Esophagus squamous epithelium (tissue), 5 donors: Measurements from ENCODE around the gene DCAF8. TPM values are rescaled to one million over a fixed set of nuclear protein-coding genes. Genes with fewer than 3 reads are reported as not detected.

Experiments
- DNase-seq: peaks from one replicate; lab custom pipeline; 2025; lab: John Stamatoyannopoulos, UW
- H3K27ac ChIP-seq, 4 donors: fragments of 200-600 bp; sonication (generic); one replicate each; pipeline ENCODE4 v1.5.1; 2016 to 2019; ENCODE audit warnings: mild to moderate bottlenecking in 1 of 4
- H3K27me3 ChIP-seq, 4 donors: fragments of 200-600 bp; sonication (generic); 1 replicate in 3 of 4; 2 replicates in 1 of 4; pipeline versions ENCODE4 v1.5.1 to v1.6.0; 2017 to 2021; ENCODE audit warnings: antibody characterized with exemption in 1 of 4
- H3K36me3 ChIP-seq, 3 donors: fragments of 200-600 bp; sonication (generic); one replicate each; pipeline ENCODE4 v1.5.1; 2016 to 2019
- H3K4me1 ChIP-seq, 3 donors: fragments of 200-600 bp; sonication (generic); one replicate each; pipeline ENCODE4 v1.5.1; 2017 to 2019
- H3K4me3 ChIP-seq, 4 donors: fragments of 200-600 bp; sonication (generic); 1 replicate in 3 of 4; 2 replicates in 1 of 4; pipeline ENCODE4 v1.5.1; 2016 to 2019; ENCODE audit warnings: mild to moderate bottlenecking in 2 of 4, moderate library complexity in 1 of 4
- H3K9me3 ChIP-seq, 3 donors: fragments of 200-600 bp; sonication (generic); one replicate each; pipeline ENCODE4 v1.5.1; 2016 to 2019
- CTCF ChIP-seq, 6 experiments: fragments of 450-650 bp in 4 of 6; fragments of 200-600 bp in 2 of 6; sonication (generic) in 2 of 6; IDR thresholded peaks; one replicate each; pipeline ENCODE4 v1.5.1; 2016 to 2019; ENCODE audit warnings: antibody characterized with exemption in 6 of 6, mild to moderate bottlenecking in 4 of 6, moderate library complexity in 4 of 6
- POLR2A ChIP-seq, 4 donors: fragments of 450-650 bp; IDR thresholded peaks; one replicate each; pipeline ENCODE4 v1.6.1; 2017; ENCODE audit warnings: antibody characterized with exemption in 4 of 4, mild to moderate bottlenecking in 4 of 4, moderate library complexity in 3 of 4
- WGBS, 2 donors: methylation state at CpG; one replicate each; pipeline ENCODE4 v1.1.5; 2018; 5-methylcytosine and 5-hydroxymethylcytosine counted together
- intact Hi-C: fragments of 100-400 bp; cut with DNase I; formaldehyde crosslinking; loops from one replicate; pipeline ENCODE4 v1.15.0; 2022
- total RNA-seq, 4 donors: library from RNA; depleted of rRNA; stranded (reverse); fragments of >200 nt; gene quantifications; one replicate each; pipeline ENCODE4 v1.1.0, GENCODE V29; 2016
- donor health status: DM: yes; HTN: yes; CAD: no.

Gene DCAF8
- total RNA-seq, 4 donors from 2014 or later = 54.0 to 139 (median 58.6) TPM

GRCh38 chr1:160251011-160251410 lies 11.3 kb downstream of the DCAF8 start:
- H3K27me3 ChIP-seq = no peaks in the 10 kb centered on the region
- H3K36me3 ChIP-seq = peaks cover 0 to 39% (median 0%) of the 10 kb centered on the region in 3 donors
- H3K27ac ChIP-seq = peak overlapping the region in 1 of 4 donors; percentile 20
- intact Hi-C loops = loop anchor here (5.0 to 10.0 kb wide), 2 partner anchors 54 to 156 kb away; partner anchors contain the start of gene IGSF8
- H3K9me3 ChIP-seq = no peaks in the 10 kb centered on the region
- H3K4me1 ChIP-seq = peaks cover 0 to 11% (median 0%) of the 10 kb centered on the region in 3 donors
- TF ChIP-seq POLR2A (IDR thresholded peaks at IDR 0.05) = no peak
- no peak for TF ChIP-seq CTCF (IDR thresholded peaks at IDR 0.05)
- no peak for DNase-seq
- H3K4me3 ChIP-seq = no peak overlapping the region

GRCh38 chr1:160247053-160247452 lies 15.3 kb downstream of the DCAF8 start:
- peaks cover 0 to 32% (median 0%) of the 10 kb centered on the region in 3 donors for H3K36me3 ChIP-seq
- H3K4me3 ChIP-seq = no peak overlapping the region
- DNase-seq = no peak
- no peaks in the 10 kb centered on the region for H3K27me3 ChIP-seq
- TF ChIP-seq POLR2A (IDR thresholded peaks at IDR 0.05) = no peak
- no peak for TF ChIP-seq CTCF (IDR thresholded peaks at IDR 0.05)
- intact Hi-C loops = no loop called here
- H3K27ac ChIP-seq = no peak overlapping the region
- WGBS, 2 donors = 92 to 95% methylated on average over 1 of the region's 1 CpG
- H3K4me1 ChIP-seq = peaks cover 0 to 8% (median 0%) of the 10 kb centered on the region in 3 donors
- no peaks in the 10 kb centered on the region for H3K9me3 ChIP-seq

- Histone ChIP-seq H3K36me3 (peaks cover 0 to 46% (median 0%) of the 10 kb centered on the region in 3 donors), H3K27ac (no peak overlapping the region), H3K27me3 (no peaks in the 10 kb centered on the region), H3K4me3 (no peak overlapping the region), H3K4me1 (no peaks in the 10 kb centered on the region), H3K9me3 (no peaks in the 10 kb centered on the region)
- intact Hi-C loops = no loop called here
- TF ChIP-seq CTCF (IDR thresholded peaks at IDR 0.05) = no peak
- no peak for TF ChIP-seq POLR2A (IDR thresholded peaks at IDR 0.05)
- no peak for DNase-seq
- 91 to 100% methylated on average over 1 of the region's 1 CpG for WGBS, 2 donors
These were observed 16.9 kb downstream of the DCAF8 start for GRCh38 chr1:160245434-160245833.

- no peak for DNase-seq
- Histone ChIP-seq H3K4me1 (no peaks in the 10 kb centered on the region), H3K27me3 (no peaks in the 10 kb centered on the region), H3K9me3 (no peaks in the 10 kb centered on the region), H3K27ac (no peak overlapping the region), H3K4me3 (no peak overlapping the region), H3K36me3 (peaks cover 8 to 48% (median 9%) of the 10 kb centered on the region in 3 donors)
- WGBS, 2 donors = 90 to 100% methylated on average over 1 of the region's 1 CpG
- intact Hi-C loops = no loop called here
- TF ChIP-seq CTCF (IDR thresholded peaks at IDR 0.05) (no peak), POLR2A (IDR thresholded peaks at IDR 0.05) (no peak)
These were observed 18.1 kb downstream of the DCAF8 start for GRCh38 chr1:160244209-160244608.

- Histone ChIP-seq H3K4me1 (no peaks in the 10 kb centered on the region), H3K27me3 (no peaks in the 10 kb centered on the region), H3K9me3 (no peaks in the 10 kb centered on the region), H3K4me3 (no peak overlapping the region), H3K36me3 (peaks cover 9 to 52% (median 12%) of the 10 kb centered on the region in 3 donors), H3K27ac (no peak overlapping the region)
- DNase-seq = no peak
- intact Hi-C loops = no loop called here
- TF ChIP-seq POLR2A (IDR thresholded peaks at IDR 0.05) (no peak), CTCF (IDR thresholded peaks at IDR 0.05) (no peak)
These were observed 18.6 kb downstream of the DCAF8 start for GRCh38 chr1:160243767-160244166.
